K562 (cell line): ENCODE measurements around the gene ASIC3. TPM values are rescaled to one million over a fixed set of nuclear protein-coding genes. Genes with fewer than 3 reads are reported as not detected.

Source experiments
- ARID1B ChIP-seq: fragments of 450-650 bp; IDR thresholded peaks from 2 replicates; pipeline ENCODE4 v1.6.1; 2016; ENCODE audit warnings: antibody characterized with exemption, mild to moderate bottlenecking, inconsistent platforms
- BRF2 ChIP-seq: IDR thresholded peaks from 3 replicates; pipeline ENCODE4 v1.6.1; 2011; ENCODE audit warnings: borderline replicate concordance, mild to moderate bottlenecking; ENCODE audit not compliant: insufficient read length, insufficient read depth
- CTCF ChIP-seq, 3 experiments: IDR thresholded peaks in 2 of 3; conservative IDR thresholded peaks in 1 of 3; 2 replicates each; pipeline ENCODE4 v1.5.1; 2011 to 2012; ENCODE audit warnings: low read length in 3 of 3, mild to moderate bottlenecking in 3 of 3, control low read depth in 2 of 3, improper control_type of control experiment in 1 of 3, inconsistent platforms in 1 of 3, low read depth in 1 of 3, mixed read lengths in 1 of 3, moderate library complexity in 1 of 3; ENCODE audit not compliant: insufficient read depth in 2 of 3
- CXXC5 ChIP-seq: fragments of 250-450 bp; sonication (Bioruptor Pico); IDR thresholded peaks from 2 replicates; pipeline ENCODE4 v1.8.0; 2022; ENCODE audit warnings: inconsistent platforms, mild to moderate bottlenecking, moderate library complexity
- HNRNPLL ChIP-seq: fragments of 200-400 bp; formaldehyde crosslinking; IDR thresholded peaks from 2 replicates; pipeline ENCODE4 v1.6.1; 2017; ENCODE audit warnings: low read length, low read depth, mild to moderate bottlenecking; ENCODE audit not compliant: poor library complexity, severe bottlenecking
- PRMT5 ChIP-seq: sonication (generic); formaldehyde crosslinking; IDR thresholded peaks from 2 replicates; pipeline ENCODE4 v1.5.0; 2020; ENCODE audit warnings: missing genetic modification reagents
- PTBP1 ChIP-seq: fragments of 200-400 bp; formaldehyde crosslinking; IDR thresholded peaks from 2 replicates; pipeline ENCODE4 v1.6.1; 2017; ENCODE audit warnings: low read depth, low read length
- RCOR1 ChIP-seq, 2 experiments: IDR thresholded peaks; 2 replicates each; pipeline ENCODE4 v1.6.1; 2012; ENCODE audit warnings: low read depth in 2 of 2, low read length in 2 of 2, borderline replicate concordance in 1 of 2, improper control_type of control experiment in 1 of 2
- SMARCB1 ChIP-seq: IDR thresholded peaks from 2 replicates; pipeline ENCODE4 v1.6.1; 2011; ENCODE audit warnings: improper control_type of control experiment, low read depth; ENCODE audit not compliant: insufficient read length
- ZFP36 ChIP-seq: fragments of 150-350 bp; IDR thresholded peaks from 2 replicates; pipeline ENCODE4 v1.6.1; 2018; ENCODE audit warnings: low read length, low read depth; ENCODE audit not compliant: partially characterized antibody
- ZNF449 ChIP-seq: fragments of 250-450 bp; sonication (Bioruptor Pico); IDR thresholded peaks from 2 replicates; pipeline ENCODE4 v1.8.0; 2022; ENCODE audit warnings: moderate library complexity, mild to moderate bottlenecking, inconsistent platforms
- polyA plus RNA-seq, 8 experiments: library from polyadenylated mRNA; depleted of rRNA in 4 of 8; stranded (reverse) in 5 of 8; unstranded in 3 of 8; fragments of >200 nt; fragmentation: Nextera tagmentation in 2 of 8; fragmentation: Illumina TruSeq in 1 of 8; extraction: Ambion mirVana in 2 of 8; extraction: Trizol in 1 of 8; gene quantifications; 2 replicates each; pipeline versions ENCODE4 v1.2.1 to v1.2.3, GENCODE V29; 2011 to 2014; ENCODE audit warnings: inconsistent platforms in 1 of 8, missing spikeins in 1 of 8
- total RNA-seq, 7 experiments: library from RNA; depleted of rRNA in 6 of 7; stranded (reverse); fragments of >200 nt in 6 of 7; fragmentation: Illumina TruSeq in 2 of 7; extraction: Trizol in 2 of 7; gene quantifications; 2 replicates each; pipeline versions ENCODE4 v1.2.1 to v1.2.3, GENCODE V29; 2011 to 2021; ENCODE audit warnings: low replicate concordance in 1 of 7
- TF ChIP-seq, protein P1 (sequence below): sonication (generic); formaldehyde crosslinking; IDR thresholded peaks from 2 replicates; pipeline ENCODE4 v1.8.1; 2023; ENCODE audit warnings: mild to moderate bottlenecking, missing genetic modification reagents
- TF ChIP-seq, protein P2 (sequence below): sonication (generic); formaldehyde crosslinking; IDR thresholded peaks from 2 replicates; pipeline ENCODE4 v1.8.0; 2023; ENCODE audit warnings: missing genetic modification reagents, mild to moderate bottlenecking, borderline replicate concordance

The ASIC3 gene
- total and polyA plus RNA-seq, 9 of the 15 experiments (the other 6 are each of a cell fraction or from before 2014, with no cell fraction given), result 0.11 to 5.0 (median 0.87) TPM

DNA sequence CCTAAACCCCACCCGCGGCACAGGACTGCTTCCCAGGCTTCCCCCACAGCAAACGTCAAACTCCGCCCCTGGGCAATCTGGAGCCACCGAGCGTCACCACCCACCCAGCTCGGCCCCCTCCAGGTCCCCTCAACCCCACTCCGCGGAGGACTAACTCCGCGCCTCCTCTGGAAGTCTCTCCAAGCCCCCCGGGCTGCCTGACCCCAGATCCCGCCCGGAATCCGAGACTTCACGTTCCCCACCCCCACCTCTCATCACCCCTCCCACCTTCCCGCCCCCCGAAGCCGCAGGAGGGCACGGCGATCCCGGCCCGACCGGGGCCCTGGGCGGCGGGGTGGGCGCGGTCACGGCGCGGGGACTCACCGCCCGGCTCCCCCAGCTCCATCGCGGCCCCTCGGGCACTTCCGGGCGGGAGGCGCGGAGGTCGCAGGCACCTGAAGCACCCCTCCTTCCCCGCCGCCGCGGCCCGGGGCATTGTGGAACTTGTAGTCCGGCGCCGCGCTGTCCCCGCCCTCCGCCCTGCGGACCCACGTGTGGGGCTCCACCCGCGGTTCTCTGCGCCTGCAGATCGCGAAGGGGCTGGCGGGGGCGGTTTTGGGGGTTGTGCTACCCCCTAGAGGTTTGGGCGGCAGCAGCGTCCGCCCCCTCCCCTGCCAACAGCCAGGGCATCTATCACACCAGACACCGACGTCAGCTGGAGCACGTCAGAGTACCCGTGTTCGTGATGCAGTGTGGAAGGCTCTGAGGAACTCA is 34.9 kb downstream of the ASIC3 start, which contains the start of gene TMUB1 (continued):
- TF ChIP-seq CTCF (IDR thresholded peaks at IDR 0.05 in 2 of 3, conservative IDR thresholded peaks at IDR 0.05 in 1 of 3; ENCODE audit: insufficient read depth in 2 of 3, low read depth in 1 of 3, low read length in 3 of 3) (peak in 1 of 3 experiments; percentile 11; a peak in 1 of 6 replicates), BRF2 (no peak), PRMT5 (CRISPR knock-in tag) (no peak), SMARCB1 (no peak), PTBP1 (no peak), ARID1B (no peak; the same call in 1 of the 2 replicates), ZNF449 (no peak), RCOR1 (IDR thresholded peaks at IDR 0.05; ENCODE audit: borderline replicate concordance in 1 of 2, low read depth in 2 of 2, low read length in 2 of 2) (no peak), CXXC5 (CRISPR knock-in tag) (peak; percentile 81), HNRNPLL (no peak), ZFP36 (no peak)
- TF ChIP-seq, protein P1, sequence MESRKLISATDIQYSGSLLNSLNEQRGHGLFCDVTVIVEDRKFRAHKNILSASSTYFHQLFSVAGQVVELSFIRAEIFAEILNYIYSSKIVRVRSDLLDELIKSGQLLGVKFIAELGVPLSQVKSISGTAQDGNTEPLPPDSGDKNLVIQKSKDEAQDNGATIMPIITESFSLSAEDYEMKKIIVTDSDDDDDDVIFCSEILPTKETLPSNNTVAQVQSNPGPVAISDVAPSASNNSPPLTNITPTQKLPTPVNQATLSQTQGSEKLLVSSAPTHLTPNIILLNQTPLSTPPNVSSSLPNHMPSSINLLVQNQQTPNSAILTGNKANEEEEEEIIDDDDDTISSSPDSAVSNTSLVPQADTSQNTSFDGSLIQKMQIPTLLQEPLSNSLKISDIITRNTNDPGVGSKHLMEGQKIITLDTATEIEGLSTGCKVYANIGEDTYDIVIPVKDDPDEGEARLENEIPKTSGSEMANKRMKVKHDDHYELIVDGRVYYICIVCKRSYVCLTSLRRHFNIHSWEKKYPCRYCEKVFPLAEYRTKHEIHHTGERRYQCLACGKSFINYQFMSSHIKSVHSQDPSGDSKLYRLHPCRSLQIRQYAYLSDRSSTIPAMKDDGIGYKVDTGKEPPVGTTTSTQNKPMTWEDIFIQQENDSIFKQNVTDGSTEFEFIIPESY (CRISPR knock-in tag), result no peak
- TF ChIP-seq, protein P2, sequence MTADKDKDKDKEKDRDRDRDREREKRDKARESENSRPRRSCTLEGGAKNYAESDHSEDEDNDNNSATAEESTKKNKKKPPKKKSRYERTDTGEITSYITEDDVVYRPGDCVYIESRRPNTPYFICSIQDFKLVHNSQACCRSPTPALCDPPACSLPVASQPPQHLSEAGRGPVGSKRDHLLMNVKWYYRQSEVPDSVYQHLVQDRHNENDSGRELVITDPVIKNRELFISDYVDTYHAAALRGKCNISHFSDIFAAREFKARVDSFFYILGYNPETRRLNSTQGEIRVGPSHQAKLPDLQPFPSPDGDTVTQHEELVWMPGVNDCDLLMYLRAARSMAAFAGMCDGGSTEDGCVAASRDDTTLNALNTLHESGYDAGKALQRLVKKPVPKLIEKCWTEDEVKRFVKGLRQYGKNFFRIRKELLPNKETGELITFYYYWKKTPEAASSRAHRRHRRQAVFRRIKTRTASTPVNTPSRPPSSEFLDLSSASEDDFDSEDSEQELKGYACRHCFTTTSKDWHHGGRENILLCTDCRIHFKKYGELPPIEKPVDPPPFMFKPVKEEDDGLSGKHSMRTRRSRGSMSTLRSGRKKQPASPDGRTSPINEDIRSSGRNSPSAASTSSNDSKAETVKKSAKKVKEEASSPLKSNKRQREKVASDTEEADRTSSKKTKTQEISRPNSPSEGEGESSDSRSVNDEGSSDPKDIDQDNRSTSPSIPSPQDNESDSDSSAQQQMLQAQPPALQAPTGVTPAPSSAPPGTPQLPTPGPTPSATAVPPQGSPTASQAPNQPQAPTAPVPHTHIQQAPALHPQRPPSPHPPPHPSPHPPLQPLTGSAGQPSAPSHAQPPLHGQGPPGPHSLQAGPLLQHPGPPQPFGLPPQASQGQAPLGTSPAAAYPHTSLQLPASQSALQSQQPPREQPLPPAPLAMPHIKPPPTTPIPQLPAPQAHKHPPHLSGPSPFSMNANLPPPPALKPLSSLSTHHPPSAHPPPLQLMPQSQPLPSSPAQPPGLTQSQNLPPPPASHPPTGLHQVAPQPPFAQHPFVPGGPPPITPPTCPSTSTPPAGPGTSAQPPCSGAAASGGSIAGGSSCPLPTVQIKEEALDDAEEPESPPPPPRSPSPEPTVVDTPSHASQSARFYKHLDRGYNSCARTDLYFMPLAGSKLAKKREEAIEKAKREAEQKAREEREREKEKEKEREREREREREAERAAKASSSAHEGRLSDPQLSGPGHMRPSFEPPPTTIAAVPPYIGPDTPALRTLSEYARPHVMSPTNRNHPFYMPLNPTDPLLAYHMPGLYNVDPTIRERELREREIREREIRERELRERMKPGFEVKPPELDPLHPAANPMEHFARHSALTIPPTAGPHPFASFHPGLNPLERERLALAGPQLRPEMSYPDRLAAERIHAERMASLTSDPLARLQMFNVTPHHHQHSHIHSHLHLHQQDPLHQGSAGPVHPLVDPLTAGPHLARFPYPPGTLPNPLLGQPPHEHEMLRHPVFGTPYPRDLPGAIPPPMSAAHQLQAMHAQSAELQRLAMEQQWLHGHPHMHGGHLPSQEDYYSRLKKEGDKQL (CRISPR knock-in tag), result no peak; the same call in 1 of the 2 replicates
